HepG2 (cell line): ENCODE data around the gene INTS7.

Experiments used
- ARNTL ChIP-seq: sonication (generic); formaldehyde crosslinking; IDR thresholded peaks from 2 replicates; pipeline ENCODE4 v1.4.0; 2020; ENCODE audit warnings: mild to moderate bottlenecking, missing genetic modification reagents
- NR3C1 ChIP-seq: sonication (generic); formaldehyde crosslinking; IDR thresholded peaks from 2 replicates; pipeline ENCODE4 v1.4.0; 2020; ENCODE audit warnings: missing genetic modification reagents
- POLR2A ChIP-seq, 2 experiments: IDR thresholded peaks; 2 replicates each; pipeline ENCODE4 v1.6.1; 2011; ENCODE audit warnings: low read depth in 2 of 2, low read length in 2 of 2, mild to moderate bottlenecking in 1 of 2, moderate library complexity in 1 of 2; ENCODE audit not compliant: insufficient read depth in 1 of 2
- POLR2AphosphoS5 ChIP-seq: IDR thresholded peaks from 2 replicates; pipeline ENCODE4 v1.6.1; 2012; ENCODE audit warnings: low read depth, low read length
- SNAPC2 ChIP-seq: sonication (generic); formaldehyde crosslinking; IDR thresholded peaks from 2 replicates; pipeline ENCODE4 v1.8.1; 2022; ENCODE audit warnings: mild to moderate bottlenecking, missing genetic modification reagents
- ZBTB33 ChIP-seq: sonication (generic); formaldehyde crosslinking; IDR thresholded peaks from 2 replicates; pipeline ENCODE4 v1.4.0; 2020; ENCODE audit warnings: missing genetic modification reagents
- ZNF674 ChIP-seq: sonication (generic); formaldehyde crosslinking; IDR thresholded peaks from 2 replicates; pipeline ENCODE4 v1.5.0; 2020; ENCODE audit warnings: low read depth, mild to moderate bottlenecking, missing genetic modification reagents
- ZNF770 ChIP-seq: sonication (generic); formaldehyde crosslinking; IDR thresholded peaks from 2 replicates; pipeline ENCODE4 v1.5.0; 2020; ENCODE audit warnings: mild to moderate bottlenecking, missing genetic modification reagents
- TF ChIP-seq, protein P1 (sequence below): sonication (generic); formaldehyde crosslinking; IDR thresholded peaks from 2 replicates; pipeline ENCODE4 v1.5.0; 2020; ENCODE audit warnings: mild to moderate bottlenecking, missing genetic modification reagents, moderate library complexity
- TF ChIP-seq, protein P2 (sequence below), 2 experiments: IDR thresholded peaks; 2 replicates each; pipeline ENCODE4 v1.6.1; 2011 to 2012; ENCODE audit warnings: low read length in 2 of 2, borderline replicate concordance in 1 of 2, low read depth in 1 of 2, mild to moderate bottlenecking in 1 of 2, moderate library complexity in 1 of 2

DNA sequence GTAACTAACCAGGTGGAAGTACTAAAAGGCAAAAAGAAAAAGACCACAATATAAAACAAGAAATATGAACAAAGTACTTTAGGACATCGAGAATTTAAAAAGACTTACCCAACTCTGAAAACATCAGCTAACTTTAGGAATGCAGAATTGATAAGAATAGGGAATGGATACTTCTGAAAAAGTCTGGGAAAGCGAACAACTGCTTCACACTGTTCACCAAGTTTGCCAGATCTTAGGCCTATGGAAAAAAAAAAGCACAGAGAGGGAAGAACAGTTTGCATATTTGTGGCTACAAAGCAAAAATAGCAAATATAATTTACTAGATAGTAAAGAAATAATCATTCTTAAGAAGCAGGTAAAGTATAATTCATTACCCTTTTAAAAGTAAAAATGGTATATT lies 14.4 kb downstream of the INTS7 start:
- TF ChIP-seq ARNTL (CRISPR knock-in tag), result no peak
- no peak for TF ChIP-seq ZNF674 (CRISPR knock-in tag)
- no peak for TF ChIP-seq NR3C1
- TF ChIP-seq, protein P1, sequence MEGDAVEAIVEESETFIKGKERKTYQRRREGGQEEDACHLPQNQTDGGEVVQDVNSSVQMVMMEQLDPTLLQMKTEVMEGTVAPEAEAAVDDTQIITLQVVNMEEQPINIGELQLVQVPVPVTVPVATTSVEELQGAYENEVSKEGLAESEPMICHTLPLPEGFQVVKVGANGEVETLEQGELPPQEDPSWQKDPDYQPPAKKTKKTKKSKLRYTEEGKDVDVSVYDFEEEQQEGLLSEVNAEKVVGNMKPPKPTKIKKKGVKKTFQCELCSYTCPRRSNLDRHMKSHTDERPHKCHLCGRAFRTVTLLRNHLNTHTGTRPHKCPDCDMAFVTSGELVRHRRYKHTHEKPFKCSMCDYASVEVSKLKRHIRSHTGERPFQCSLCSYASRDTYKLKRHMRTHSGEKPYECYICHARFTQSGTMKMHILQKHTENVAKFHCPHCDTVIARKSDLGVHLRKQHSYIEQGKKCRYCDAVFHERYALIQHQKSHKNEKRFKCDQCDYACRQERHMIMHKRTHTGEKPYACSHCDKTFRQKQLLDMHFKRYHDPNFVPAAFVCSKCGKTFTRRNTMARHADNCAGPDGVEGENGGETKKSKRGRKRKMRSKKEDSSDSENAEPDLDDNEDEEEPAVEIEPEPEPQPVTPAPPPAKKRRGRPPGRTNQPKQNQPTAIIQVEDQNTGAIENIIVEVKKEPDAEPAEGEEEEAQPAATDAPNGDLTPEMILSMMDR (CRISPR knock-in tag), result no peak
- no peak for TF ChIP-seq ZBTB33
- TF ChIP-seq, protein P2, sequence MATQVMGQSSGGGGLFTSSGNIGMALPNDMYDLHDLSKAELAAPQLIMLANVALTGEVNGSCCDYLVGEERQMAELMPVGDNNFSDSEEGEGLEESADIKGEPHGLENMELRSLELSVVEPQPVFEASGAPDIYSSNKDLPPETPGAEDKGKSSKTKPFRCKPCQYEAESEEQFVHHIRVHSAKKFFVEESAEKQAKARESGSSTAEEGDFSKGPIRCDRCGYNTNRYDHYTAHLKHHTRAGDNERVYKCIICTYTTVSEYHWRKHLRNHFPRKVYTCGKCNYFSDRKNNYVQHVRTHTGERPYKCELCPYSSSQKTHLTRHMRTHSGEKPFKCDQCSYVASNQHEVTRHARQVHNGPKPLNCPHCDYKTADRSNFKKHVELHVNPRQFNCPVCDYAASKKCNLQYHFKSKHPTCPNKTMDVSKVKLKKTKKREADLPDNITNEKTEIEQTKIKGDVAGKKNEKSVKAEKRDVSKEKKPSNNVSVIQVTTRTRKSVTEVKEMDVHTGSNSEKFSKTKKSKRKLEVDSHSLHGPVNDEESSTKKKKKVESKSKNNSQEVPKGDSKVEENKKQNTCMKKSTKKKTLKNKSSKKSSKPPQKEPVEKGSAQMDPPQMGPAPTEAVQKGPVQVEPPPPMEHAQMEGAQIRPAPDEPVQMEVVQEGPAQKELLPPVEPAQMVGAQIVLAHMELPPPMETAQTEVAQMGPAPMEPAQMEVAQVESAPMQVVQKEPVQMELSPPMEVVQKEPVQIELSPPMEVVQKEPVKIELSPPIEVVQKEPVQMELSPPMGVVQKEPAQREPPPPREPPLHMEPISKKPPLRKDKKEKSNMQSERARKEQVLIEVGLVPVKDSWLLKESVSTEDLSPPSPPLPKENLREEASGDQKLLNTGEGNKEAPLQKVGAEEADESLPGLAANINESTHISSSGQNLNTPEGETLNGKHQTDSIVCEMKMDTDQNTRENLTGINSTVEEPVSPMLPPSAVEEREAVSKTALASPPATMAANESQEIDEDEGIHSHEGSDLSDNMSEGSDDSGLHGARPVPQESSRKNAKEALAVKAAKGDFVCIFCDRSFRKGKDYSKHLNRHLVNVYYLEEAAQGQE (IDR thresholded peaks at IDR 0.05; ENCODE audit: borderline replicate concordance in 1 of 2, low read depth in 1 of 2, low read length in 2 of 2), result no peak
- no peak for TF ChIP-seq SNAPC2
- no peak for TF ChIP-seq POLR2A (IDR thresholded peaks at IDR 0.05; ENCODE audit: insufficient read depth in 1 of 2, low read depth in 2 of 2, low read length in 2 of 2)
- no peak for TF ChIP-seq POLR2AphosphoS5
- TF ChIP-seq ZNF770 (CRISPR knock-in tag), result no peak
